NB4 (cell line): ENCODE results near the gene KLF3.

Source experiments
- MYC ChIP-seq: IDR thresholded peaks from 2 replicates; pipeline ENCODE4 v1.6.1; 2011; ENCODE audit warnings: low read depth, low read length
- POLR2A ChIP-seq: IDR thresholded peaks from 2 replicates; pipeline ENCODE4 v1.6.1; 2011; ENCODE audit warnings: mild to moderate bottlenecking; ENCODE audit not compliant: insufficient read length; ENCODE audit errors: extremely low read depth
- TF ChIP-seq, protein P1 (sequence below): IDR thresholded peaks from one replicate; pipeline ENCODE4 v1.5.1; 2012; ENCODE audit warnings: low read depth, low read length
- TF ChIP-seq, protein P2 (sequence below): IDR thresholded peaks from 2 replicates; pipeline ENCODE4 v1.6.1; 2011; ENCODE audit warnings: low read depth, low read length

DNA sequence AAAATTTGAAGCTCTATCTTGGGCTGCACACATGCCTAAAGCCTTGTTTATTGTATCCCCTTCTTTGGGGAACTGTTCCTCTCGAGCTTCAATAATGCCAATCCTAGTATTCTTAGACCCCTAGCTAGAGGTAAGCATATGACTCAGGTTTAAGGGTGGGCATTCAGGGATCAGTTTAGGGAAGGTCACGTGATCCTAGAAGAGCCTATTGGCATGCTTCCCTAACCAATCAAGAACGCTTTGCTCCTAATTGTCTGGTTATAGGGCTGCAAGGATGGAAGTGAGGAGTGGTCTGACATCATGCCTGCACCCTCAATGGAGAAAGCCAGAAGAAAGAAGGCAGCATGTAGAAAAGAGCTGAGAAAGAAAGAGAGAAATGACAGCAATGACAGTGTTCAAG lies 71.9 kb downstream of the KLF3 start:
- TF ChIP-seq POLR2A: no peak
- TF ChIP-seq, protein P1, sequence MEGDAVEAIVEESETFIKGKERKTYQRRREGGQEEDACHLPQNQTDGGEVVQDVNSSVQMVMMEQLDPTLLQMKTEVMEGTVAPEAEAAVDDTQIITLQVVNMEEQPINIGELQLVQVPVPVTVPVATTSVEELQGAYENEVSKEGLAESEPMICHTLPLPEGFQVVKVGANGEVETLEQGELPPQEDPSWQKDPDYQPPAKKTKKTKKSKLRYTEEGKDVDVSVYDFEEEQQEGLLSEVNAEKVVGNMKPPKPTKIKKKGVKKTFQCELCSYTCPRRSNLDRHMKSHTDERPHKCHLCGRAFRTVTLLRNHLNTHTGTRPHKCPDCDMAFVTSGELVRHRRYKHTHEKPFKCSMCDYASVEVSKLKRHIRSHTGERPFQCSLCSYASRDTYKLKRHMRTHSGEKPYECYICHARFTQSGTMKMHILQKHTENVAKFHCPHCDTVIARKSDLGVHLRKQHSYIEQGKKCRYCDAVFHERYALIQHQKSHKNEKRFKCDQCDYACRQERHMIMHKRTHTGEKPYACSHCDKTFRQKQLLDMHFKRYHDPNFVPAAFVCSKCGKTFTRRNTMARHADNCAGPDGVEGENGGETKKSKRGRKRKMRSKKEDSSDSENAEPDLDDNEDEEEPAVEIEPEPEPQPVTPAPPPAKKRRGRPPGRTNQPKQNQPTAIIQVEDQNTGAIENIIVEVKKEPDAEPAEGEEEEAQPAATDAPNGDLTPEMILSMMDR: no peak
- TF ChIP-seq, protein P2, sequence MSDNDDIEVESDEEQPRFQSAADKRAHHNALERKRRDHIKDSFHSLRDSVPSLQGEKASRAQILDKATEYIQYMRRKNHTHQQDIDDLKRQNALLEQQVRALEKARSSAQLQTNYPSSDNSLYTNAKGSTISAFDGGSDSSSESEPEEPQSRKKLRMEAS: no peak
- TF ChIP-seq MYC: no peak
